ENCODE measurements around the gene CPM. TPM values are rescaled to one million over a fixed set of nuclear protein-coding genes. Genes with fewer than 3 reads are reported as not detected.
"Not testable (repeated sequence)": the region's sequence is repeated elsewhere in the genome, so short reads cannot be mapped to it uniquely, and the experiment has no call there.

CPM gene
- total RNA-seq, 1 experiment from 2014 or later: not detected

DNA sequence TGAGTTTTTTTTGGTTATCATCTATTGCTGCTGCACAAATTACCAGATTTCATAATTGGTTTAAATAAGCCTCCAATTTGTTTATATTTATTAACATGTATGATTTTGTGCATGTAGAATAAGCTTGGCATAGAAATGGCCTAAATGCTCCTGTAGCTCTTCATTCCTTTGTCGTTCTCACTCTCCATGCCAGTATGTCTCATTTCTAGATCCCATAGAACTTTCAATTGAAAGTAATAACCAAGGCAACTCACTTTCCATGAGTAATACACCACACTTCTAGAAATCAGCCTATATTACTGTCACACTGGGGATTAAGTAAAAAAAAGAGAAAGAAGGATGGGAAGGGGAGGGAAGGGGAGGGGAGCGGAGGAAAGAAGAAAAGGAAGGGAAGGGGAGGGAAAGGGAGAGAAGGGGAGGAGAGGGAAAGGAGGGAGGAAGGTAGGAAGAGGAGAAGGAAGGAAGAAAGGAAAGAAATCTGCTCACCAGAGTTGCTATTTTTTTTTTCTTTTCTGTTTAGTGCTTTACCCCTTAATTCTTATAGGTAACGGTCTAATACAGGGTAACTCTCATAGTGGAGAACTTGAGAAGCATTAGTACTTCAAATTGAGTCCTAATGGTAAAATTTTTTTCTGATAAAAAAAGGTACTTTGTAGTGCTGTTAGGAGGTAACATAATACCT is 79.4 kb downstream of the CPM start:
- no peak for DNase-seq (ENCODE audit: low spot score)

- no peak for DNase-seq (ENCODE audit: low spot score)
Measured at GRCh38 chr12:68851592-68852306, 81.2 kb downstream of the CPM start.

- DNase-seq (ENCODE audit: low spot score): no peak
Measured at GRCh38 chr12:68850390-68850789, 82.6 kb downstream of the CPM start.

GRCh38 chr12:68846811-68847210 is 86.2 kb downstream of the CPM start:
- DNase-seq (ENCODE audit: low spot score): no peak

- no peak for DNase-seq (ENCODE audit: low spot score)
Measured at GRCh38 chr12:68844788-68845695, 87.9 kb downstream of the CPM start.

- no peak for DNase-seq (ENCODE audit: low spot score)
Measured at GRCh38 chr12:68844318-68844745, 88.6 kb downstream of the CPM start.

- no peak for DNase-seq (ENCODE audit: low spot score)
Measured at GRCh38 chr12:68842784-68843567, 90.0 kb downstream of the CPM start.

DNA sequence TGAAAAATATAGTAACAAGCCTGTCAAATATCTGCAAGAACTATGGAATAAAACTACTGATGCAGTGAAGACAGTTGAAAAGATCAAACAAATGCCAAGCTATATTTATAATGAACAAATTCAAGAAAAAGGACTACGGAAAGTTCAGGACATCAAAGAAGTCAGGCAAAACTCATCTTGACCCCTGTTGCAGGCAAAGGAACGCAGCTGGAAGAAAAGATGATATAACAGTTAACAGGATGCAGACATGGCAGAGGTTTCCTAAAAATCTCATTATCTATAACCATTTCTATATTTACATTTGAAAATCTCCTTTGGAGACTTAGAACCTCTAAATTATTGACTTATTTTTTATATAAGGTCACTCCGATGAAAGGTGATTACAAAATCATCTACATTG is 90.8 kb downstream of the CPM start:
- no peak for DNase-seq (ENCODE audit: low spot score)

DNA sequence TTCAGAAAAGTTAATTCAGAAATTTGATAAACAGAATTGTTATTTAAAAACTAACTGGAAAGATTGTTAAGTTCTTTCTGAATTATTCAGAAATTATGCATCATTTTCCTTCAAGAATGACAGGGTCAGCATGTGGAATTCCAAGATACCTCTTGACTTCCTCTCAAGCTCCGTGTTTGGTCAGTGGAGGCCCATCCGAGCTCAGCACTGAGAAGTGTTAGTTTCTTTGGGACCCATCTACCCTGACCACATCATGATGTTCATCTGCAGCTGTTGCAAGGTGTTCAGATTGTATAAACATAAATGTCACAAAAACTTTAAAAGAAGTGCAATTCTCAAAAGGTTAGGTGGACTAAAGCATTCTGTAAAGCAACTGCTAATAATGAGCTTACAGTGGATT is 91.3 kb downstream of the CPM start:
- no peak for DNase-seq (ENCODE audit: low spot score)

DNA sequence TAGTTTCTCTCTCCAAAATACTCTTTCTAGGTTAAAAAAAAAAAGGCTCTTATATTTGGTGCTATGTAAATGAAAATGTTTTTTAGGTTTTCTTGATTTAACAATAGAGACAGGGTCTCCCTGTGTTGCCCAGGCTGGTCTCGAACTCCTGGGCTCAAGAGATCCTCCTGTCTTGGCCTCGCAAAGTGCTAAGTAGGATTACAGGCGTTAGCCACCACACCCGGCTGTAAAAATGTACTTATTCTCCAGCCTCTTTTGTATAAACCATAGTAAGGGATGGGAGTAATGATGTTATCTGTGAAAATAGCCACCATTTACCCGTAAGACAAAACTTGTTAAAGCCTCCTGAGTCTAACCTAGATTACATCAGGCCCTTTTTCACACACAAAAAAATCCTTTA is 91.8 kb downstream of the CPM start:
- not testable (repeated sequence) for DNase-seq (ENCODE audit: low spot score)

DNA sequence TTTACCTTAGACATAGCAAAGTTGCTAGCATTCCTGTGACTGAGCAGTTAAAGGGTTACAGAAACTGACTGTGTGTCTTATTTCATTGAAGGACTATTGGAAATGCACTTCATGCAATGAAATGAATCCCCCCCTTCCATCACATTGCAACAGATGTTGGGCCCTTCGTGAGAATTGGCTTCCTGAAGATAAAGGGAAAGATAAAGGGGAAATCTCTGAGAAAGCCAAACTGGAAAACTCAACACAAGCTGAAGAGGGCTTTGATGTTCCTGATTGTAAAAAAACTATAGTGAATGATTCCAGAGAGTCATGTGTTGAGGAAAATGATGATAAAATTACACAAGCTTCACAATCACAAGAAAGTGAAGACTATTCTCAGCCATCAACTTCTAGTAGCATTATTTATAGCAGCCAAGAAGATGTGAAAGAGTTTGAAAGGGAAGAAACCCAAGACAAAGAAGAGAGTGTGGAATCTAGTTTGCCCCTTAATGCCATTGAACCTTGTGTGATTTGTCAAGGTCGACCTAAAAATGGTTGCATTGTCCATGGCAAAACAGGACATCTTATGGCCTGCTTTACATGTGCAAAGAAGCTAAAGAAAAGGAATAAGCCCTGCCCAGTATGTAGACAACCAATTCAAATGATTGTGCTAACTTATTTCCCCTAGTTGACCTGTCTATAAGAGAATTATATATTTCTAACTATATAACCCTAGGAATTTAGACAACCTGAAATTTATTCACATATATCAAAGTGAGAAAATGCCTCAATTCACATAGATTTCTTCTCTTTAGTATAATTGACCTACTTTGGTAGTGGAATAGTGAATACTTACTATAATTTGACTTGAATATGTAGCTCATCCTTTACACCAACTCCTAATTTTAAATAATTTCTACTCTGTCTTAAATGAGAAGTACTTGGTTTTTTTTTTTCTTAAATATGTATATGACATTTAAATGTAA is 93.5 kb downstream of the CPM start:
- no peak for DNase-seq (ENCODE audit: low spot score)

DNA sequence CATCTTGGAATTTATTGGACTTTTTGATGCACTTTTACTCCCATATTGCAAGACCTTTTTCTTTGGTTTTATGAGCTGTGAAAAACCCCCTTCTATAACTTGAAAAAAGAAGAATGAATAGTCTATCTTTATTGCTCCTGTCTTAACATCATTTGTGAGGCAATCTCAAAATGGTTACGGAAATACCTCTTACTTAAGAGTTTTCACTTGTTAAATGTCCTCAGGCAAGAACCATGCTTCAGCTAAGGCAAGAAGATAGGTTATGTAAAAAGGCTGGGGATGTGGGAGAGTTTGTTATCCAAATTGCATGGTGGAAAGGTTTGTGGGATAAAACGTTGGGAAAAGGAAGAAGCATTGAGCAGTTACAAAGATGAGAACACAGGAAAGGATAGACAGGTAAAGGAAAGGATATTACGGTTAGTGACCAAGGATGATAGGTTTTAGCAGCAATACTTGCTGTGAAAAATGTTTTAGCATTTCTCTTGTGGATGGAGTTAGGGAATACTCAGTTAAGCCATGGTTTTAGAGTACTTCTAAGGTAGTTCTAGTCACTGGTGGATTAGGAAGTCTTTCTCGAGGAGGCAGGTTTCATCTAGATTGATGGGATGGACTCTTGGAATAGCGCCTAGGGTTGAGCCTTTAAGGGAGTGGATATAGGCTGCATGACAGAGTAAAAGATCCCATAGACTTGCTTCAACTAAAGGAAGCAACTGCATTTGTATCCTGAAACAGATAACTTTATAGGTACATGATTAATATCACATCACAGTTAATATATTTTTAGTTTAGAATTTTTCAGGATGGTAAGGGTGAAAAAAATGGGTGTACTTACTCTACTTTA is 94.7 kb downstream of the CPM start:
- DNase-seq (ENCODE audit: low spot score): no peak

- no peak for DNase-seq (ENCODE audit: low spot score)
Measured at GRCh38 chr12:68837215-68837614, 95.8 kb downstream of the CPM start.

DNA sequence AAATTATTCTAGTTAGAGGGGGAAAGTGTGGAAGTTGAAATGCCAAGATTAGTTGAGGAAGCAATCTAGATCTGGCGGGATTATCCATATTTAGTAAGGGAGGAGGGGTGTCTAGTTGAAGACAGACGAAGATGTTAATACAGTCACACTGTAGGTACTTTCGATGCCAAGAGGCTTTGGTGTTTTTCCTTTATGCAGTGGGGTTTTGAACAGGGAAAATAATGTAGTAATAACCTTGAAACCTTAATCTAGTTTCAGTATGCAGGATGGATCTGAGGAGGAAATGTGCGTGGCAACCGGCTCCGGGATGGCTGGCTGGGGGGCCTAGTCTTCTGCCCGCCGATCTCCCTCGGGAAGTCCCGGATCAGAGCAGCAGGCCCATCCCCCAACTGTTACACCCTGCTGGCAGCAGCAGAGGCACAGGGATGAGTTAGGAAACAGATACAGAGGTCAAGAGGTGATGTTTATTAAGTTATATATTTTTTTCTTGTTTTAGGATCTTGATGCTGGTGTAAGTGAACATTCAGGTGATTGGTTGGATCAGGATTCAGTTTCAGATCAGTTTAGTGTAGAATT is 97.5 kb downstream of the CPM start:
- no peak for DNase-seq (ENCODE audit: low spot score)

DNA sequence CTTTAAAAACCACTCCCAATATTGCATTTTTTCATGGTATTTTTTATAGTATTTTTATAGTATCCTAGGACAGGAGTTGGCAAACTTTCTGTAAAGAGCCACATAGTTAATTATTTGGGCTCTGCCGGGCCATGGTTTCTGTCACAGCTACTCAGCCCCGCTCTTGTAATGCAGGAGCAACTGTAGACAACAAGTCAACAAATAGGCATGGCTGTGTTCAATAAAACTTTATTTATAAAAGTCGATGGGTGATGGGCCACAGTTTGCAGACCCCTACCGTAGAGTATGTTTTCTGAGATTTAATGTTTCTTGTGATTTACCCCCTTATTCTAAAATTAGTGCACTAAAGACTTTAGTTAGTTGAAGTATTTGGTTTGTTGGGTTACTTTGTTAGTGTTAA is 99.5 kb downstream of the CPM start:
- no peak for DNase-seq (ENCODE audit: low spot score)

- no peak for DNase-seq (ENCODE audit: low spot score)
Measured at GRCh38 chr12:68832504-68832867, 100.5 kb downstream of the CPM start.

- DNase-seq (ENCODE audit: low spot score): no peak
Measured at GRCh38 chr12:68831751-68832503, 101.0 kb downstream of the CPM start.

- no peak for DNase-seq (ENCODE audit: low spot score)
Measured at GRCh38 chr12:68831272-68831671, 101.7 kb downstream of the CPM start.

Data from HT-29 (cell line).